Neural progenitor cell (in vitro differentiated cells): ENCODE results near the gene ZNF19. TPM values are rescaled to one million over a fixed set of nuclear protein-coding genes. Genes with fewer than 3 reads are reported as not detected.
A peak's percentile ranks its signal among the peaks of the same experiment; 100 is the strongest.

Experiments
- DNase-seq: peaks from one replicate; pipeline ENCODE4 v3.0.0-alpha.2; 2016; ENCODE audit warnings: low spot score
- H2AFZ ChIP-seq: fragments of 200-600 bp; sonication (generic); replicated peaks from 2 replicates; pipeline ENCODE4 v1.6.1; 2016; ENCODE audit warnings: antibody characterized with exemption
- H3F3A ChIP-seq: fragments of 200-600 bp; sonication (generic); 2 replicates; pipeline ENCODE4 v1.6.1; 2016; ENCODE audit warnings: antibody characterized with exemption, low read depth
- H3K27ac ChIP-seq: fragments of 200-600 bp; sonication (generic); 2 replicates; pipeline ENCODE4 v1.5.1; 2016; ENCODE audit warnings: mild to moderate bottlenecking
- H3K27me3 ChIP-seq: fragments of 200-600 bp; sonication (generic); 2 replicates; pipeline ENCODE4 v1.6.1; 2016; ENCODE audit warnings: mild to moderate bottlenecking, moderate library complexity
- H3K36me3 ChIP-seq: fragments of 200-600 bp; sonication (generic); 2 replicates; pipeline ENCODE4 v1.5.1; 2016
- H3K4me1 ChIP-seq: fragments of 200-600 bp; sonication (generic); 2 replicates; pipeline ENCODE4 v1.6.1; 2016; ENCODE audit warnings: mixed run types
- H3K4me2 ChIP-seq: fragments of 200-600 bp; sonication (generic); 2 replicates; pipeline ENCODE4 v1.6.1; 2016
- H3K4me3 ChIP-seq: fragments of 200-600 bp; sonication (generic); 2 replicates; pipeline ENCODE4 v1.5.1; 2016
- H3K79me2 ChIP-seq: fragments of 200-600 bp; sonication (generic); 2 replicates; pipeline ENCODE4 v1.6.1; 2016; ENCODE audit warnings: low read depth
- H3K9ac ChIP-seq: fragments of 200-600 bp; sonication (generic); 2 replicates; pipeline ENCODE4 v1.6.1; 2016
- H3K9me3 ChIP-seq: fragments of 200-600 bp; sonication (generic); 2 replicates; pipeline ENCODE4 v1.5.1; 2016; ENCODE audit warnings: low read depth
- H4K20me1 ChIP-seq: fragments of 200-600 bp; sonication (generic); 2 replicates; pipeline ENCODE4 v1.6.1; 2016; ENCODE audit warnings: low read depth
- H3K27ac Mint-ChIP-seq: 3 replicates; pipeline ENCODE4 v1.8.0; 2021; ENCODE audit warnings: mixed read lengths
- H3K27me3 Mint-ChIP-seq: 2 replicates; pipeline ENCODE4 v1.8.0; 2022; ENCODE audit warnings: low read depth, mild to moderate bottlenecking, inconsistent platforms, moderate library complexity, mixed read lengths; ENCODE audit not compliant: insufficient read depth
- H3K36me3 Mint-ChIP-seq: 3 replicates; pipeline ENCODE4 v1.8.0; 2021; ENCODE audit warnings: mixed read lengths
- H3K4me1 Mint-ChIP-seq: 3 replicates; pipeline ENCODE4 v1.8.0; 2021; ENCODE audit warnings: mixed read lengths
- H3K4me3 Mint-ChIP-seq: 3 replicates; pipeline ENCODE4 v1.8.0; 2021; ENCODE audit warnings: mild to moderate bottlenecking, moderate library complexity, mixed read lengths
- H3K9me3 Mint-ChIP-seq: 3 replicates; pipeline ENCODE4 v1.8.0; 2020; ENCODE audit warnings: mixed read lengths
- EZH2 ChIP-seq: fragments of 200-600 bp; sonication (generic); IDR thresholded peaks from 2 replicates; pipeline ENCODE4 v1.6.1; 2017; ENCODE audit warnings: antibody characterized with exemption, mild to moderate bottlenecking, moderate library complexity
- EZH2phosphoT487 ChIP-seq: fragments of 200-600 bp; sonication (generic); IDR thresholded peaks from 2 replicates; pipeline ENCODE4 v1.6.1; 2017; ENCODE audit warnings: antibody characterized with exemption
- total RNA-seq: library from RNA; depleted of rRNA; stranded (reverse); fragments of >200 nt; gene quantifications from 2 replicates; pipeline ENCODE4 v1.2.3, GENCODE V29; 2015; ENCODE audit warnings: low replicate concordance
- TF ChIP-seq, protein P1 (sequence below): fragments of 200-600 bp; sonication (generic); IDR thresholded peaks from 2 replicates; pipeline ENCODE4 v1.5.1; 2017; ENCODE audit warnings: antibody characterized with exemption, mild to moderate bottlenecking

The ZNF19 gene
- total RNA-seq, 1 donor from 2014 or later: 13.9 TPM

GRCh38 chr16:71428883-71429282 is 60.2 kb downstream of the ZNF19 start:
- Histone ChIP-seq H3K9ac (no peak overlapping the region), H3K36me3 (no peaks in the 10 kb centered on the region), H3K4me3 (no peak overlapping the region), H3K4me2 (no peak overlapping the region), H3K27me3 (peaks cover 48% of the 10 kb centered on the region), H4K20me1 (peaks cover 6% of the 10 kb centered on the region), H3F3A (peaks cover 11% of the 10 kb centered on the region), H2AFZ (no peak overlapping the region), H3K9me3 (no peaks in the 10 kb centered on the region), H3K4me1 (no peaks in the 10 kb centered on the region), H3K27ac (no peak overlapping the region), H3K79me2 (no peaks in the 10 kb centered on the region)
- Mint-ChIP-seq H3K27ac (no peak overlapping the region), H3K36me3 (peaks cover 2% of the 10 kb centered on the region), H3K9me3 (peaks cover 8% of the 10 kb centered on the region), H3K27me3 (peaks cover 25% of the 10 kb centered on the region), H3K4me1 (peaks cover 11% of the 10 kb centered on the region), H3K4me3 (no peak overlapping the region)
- no peak for DNase-seq
- TF ChIP-seq, protein P1, sequence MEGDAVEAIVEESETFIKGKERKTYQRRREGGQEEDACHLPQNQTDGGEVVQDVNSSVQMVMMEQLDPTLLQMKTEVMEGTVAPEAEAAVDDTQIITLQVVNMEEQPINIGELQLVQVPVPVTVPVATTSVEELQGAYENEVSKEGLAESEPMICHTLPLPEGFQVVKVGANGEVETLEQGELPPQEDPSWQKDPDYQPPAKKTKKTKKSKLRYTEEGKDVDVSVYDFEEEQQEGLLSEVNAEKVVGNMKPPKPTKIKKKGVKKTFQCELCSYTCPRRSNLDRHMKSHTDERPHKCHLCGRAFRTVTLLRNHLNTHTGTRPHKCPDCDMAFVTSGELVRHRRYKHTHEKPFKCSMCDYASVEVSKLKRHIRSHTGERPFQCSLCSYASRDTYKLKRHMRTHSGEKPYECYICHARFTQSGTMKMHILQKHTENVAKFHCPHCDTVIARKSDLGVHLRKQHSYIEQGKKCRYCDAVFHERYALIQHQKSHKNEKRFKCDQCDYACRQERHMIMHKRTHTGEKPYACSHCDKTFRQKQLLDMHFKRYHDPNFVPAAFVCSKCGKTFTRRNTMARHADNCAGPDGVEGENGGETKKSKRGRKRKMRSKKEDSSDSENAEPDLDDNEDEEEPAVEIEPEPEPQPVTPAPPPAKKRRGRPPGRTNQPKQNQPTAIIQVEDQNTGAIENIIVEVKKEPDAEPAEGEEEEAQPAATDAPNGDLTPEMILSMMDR: no peak
- TF ChIP-seq EZH2phosphoT487 (no peak), EZH2 (no peak)

DNA sequence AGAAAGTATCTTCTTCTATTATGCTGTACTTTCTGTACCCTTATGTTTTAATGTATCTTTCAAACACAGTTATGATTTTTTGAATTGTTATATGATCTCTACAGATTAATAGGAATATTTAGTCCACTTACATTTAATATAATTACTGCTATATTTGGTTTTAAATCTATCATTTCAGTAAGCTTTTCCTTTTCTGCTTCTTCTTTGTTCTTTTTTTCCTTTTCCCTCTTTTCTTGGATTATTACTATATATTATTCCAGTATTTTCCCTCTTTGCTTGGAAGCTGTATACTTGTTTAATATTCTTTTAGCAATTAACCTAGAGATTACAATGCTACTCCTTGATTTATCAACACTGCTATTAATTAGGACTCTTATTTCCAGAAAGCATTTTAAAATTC is 60.7 kb downstream of the ZNF19 start:
- peaks cover 6% of the 10 kb centered on the region for H4K20me1 ChIP-seq
- H3K9me3 ChIP-seq: no peaks in the 10 kb centered on the region
- H3K4me2 ChIP-seq: no peak overlapping the region
- no peak overlapping the region for H2AFZ ChIP-seq
- no peaks in the 10 kb centered on the region for H3K79me2 ChIP-seq
- peaks cover 8% of the 10 kb centered on the region for H3K9me3 Mint-ChIP-seq
- H3F3A ChIP-seq: peaks cover 11% of the 10 kb centered on the region
- H3K4me1 Mint-ChIP-seq: peaks cover 11% of the 10 kb centered on the region
- peaks cover 53% of the 10 kb centered on the region for H3K27me3 ChIP-seq
- H3K27ac Mint-ChIP-seq: no peak overlapping the region
- H3K36me3 ChIP-seq: no peaks in the 10 kb centered on the region
- DNase-seq: no peak
- TF ChIP-seq EZH2 (no peak), EZH2phosphoT487 (no peak)
- TF ChIP-seq, protein P1: no peak
- H3K9ac ChIP-seq: no peak overlapping the region
- no peaks in the 10 kb centered on the region for H3K4me1 ChIP-seq
- H3K36me3 Mint-ChIP-seq: peaks cover 2% of the 10 kb centered on the region
- H3K4me3 ChIP-seq: no peak overlapping the region
- peaks cover 25% of the 10 kb centered on the region for H3K27me3 Mint-ChIP-seq
- H3K27ac ChIP-seq: no peak overlapping the region
- no peak overlapping the region for H3K4me3 Mint-ChIP-seq

- Mint-ChIP-seq H3K4me3 (peak overlapping the region; percentile 91), H3K4me1 (peaks cover 11% of the 10 kb centered on the region), H3K9me3 (peaks cover 8% of the 10 kb centered on the region), H3K36me3 (peaks cover 2% of the 10 kb centered on the region), H3K27ac (peak overlapping the region; percentile 97), H3K27me3 (peaks cover 28% of the 10 kb centered on the region)
- Histone ChIP-seq H2AFZ (peak overlapping the region; percentile 3), H4K20me1 (peaks cover 6% of the 10 kb centered on the region), H3K36me3 (no peaks in the 10 kb centered on the region), H3F3A (peaks cover 11% of the 10 kb centered on the region), H3K9me3 (no peaks in the 10 kb centered on the region), H3K4me2 (peak overlapping the region; percentile 89), H3K9ac (no peak overlapping the region), H3K4me1 (no peaks in the 10 kb centered on the region), H3K4me3 (peak overlapping the region; percentile 84), H3K27me3 (peaks cover 55% of the 10 kb centered on the region), H3K27ac (no peak overlapping the region), H3K79me2 (no peaks in the 10 kb centered on the region)
- no peak for DNase-seq
- TF ChIP-seq EZH2 (no peak), EZH2phosphoT487 (no peak)
- TF ChIP-seq, protein P1: no peak
These were observed 62.1 kb downstream of the ZNF19 start for GRCh38 chr16:71426880-71427615.
